Spinal cord (tissue), 10 donors: ENCODE results near the gene SLC17A6. TPM values are rescaled to one million over a fixed set of nuclear protein-coding genes. Genes with fewer than 3 reads are reported as not detected.
A peak's percentile ranks its signal among the peaks of the same experiment; 100 is the strongest.

Experiments
- DNase-seq, 6 donors: peaks; one replicate each; pipeline versions ENCODE4 v3.0.0 to v3.0.0-alpha.2; 2013 to 2015; ENCODE audit warnings: low spot score in 6 of 6, low read depth in 4 of 6
- H3K27ac ChIP-seq: one replicate; pipeline ENCODE4 v1.5.1; 2013; ENCODE audit warnings: low read depth, low read length, control low read depth
- H3K27me3 ChIP-seq: one replicate; pipeline ENCODE4 v1.6.1; 2013; ENCODE audit warnings: low read length; ENCODE audit not compliant: control insufficient read depth, insufficient read depth
- H3K36me3 ChIP-seq: one replicate; pipeline ENCODE4 v1.6.1; 2013; ENCODE audit warnings: low read length; ENCODE audit not compliant: control insufficient read depth, insufficient read depth
- H3K4me1 ChIP-seq: one replicate; pipeline ENCODE4 v1.6.1; 2013; ENCODE audit warnings: low read length; ENCODE audit not compliant: control insufficient read depth, insufficient read depth
- H3K4me3 ChIP-seq: one replicate; pipeline ENCODE4 v1.5.1; 2013; ENCODE audit warnings: low read depth, low read length, control low read depth
- H3K9me3 ChIP-seq: one replicate; pipeline ENCODE4 v1.6.1; 2013; ENCODE audit warnings: low read length; ENCODE audit not compliant: control insufficient read depth, insufficient read depth
- WGBS: methylation state at CpG from one replicate; pipeline ENCODE4 v1.1.5; 2013; ENCODE audit warnings: missing lambda C conversion rate; ENCODE audit not compliant: insufficient coverage; 5-methylcytosine and 5-hydroxymethylcytosine counted together
- polyA plus RNA-seq, 2 donors: library from polyadenylated mRNA; unstranded; fragments of 120-200 nt; gene quantifications; one replicate each; pipeline ENCODE4 v1.2.1, GENCODE V29; 2013; ENCODE audit not compliant: insufficient read length in 2 of 2
- total RNA-seq, 2 donors: library from RNA; depleted of rRNA in 1 of 2; stranded (reverse); fragments of 120-200 nt in 1 of 2; fragments of >200 nt in 1 of 2; gene quantifications; one replicate each; pipeline versions ENCODE4 v1.2.3 to v1.2.4, GENCODE V29; 2013 to 2014
- donor health status: healthy.

Gene SLC17A6
- total and polyA plus RNA-seq, 4 donors, result 11.2 to 86.9 (median 51.9) TPM

- no CpG with 5 or more reads among the region's 2 CpGs for WGBS
- H3K36me3 ChIP-seq, result no peaks in the 10 kb centered on the region
- H3K4me3 ChIP-seq, result no peak overlapping the region
- DNase-seq, result no peak
- H3K9me3 ChIP-seq, result no peaks in the 10 kb centered on the region
- no peaks in the 10 kb centered on the region for H3K4me1 ChIP-seq
- H3K27me3 ChIP-seq, result no peaks in the 10 kb centered on the region
- H3K27ac ChIP-seq, result no peak overlapping the region
These were observed 21.1 kb downstream of the SLC17A6 start for GRCh38 chr11:22359295-22359694.

- Histone ChIP-seq H3K9me3 (no peaks in the 10 kb centered on the region), H3K36me3 (no peaks in the 10 kb centered on the region), H3K27ac (no peak overlapping the region), H3K4me1 (no peaks in the 10 kb centered on the region), H3K4me3 (no peak overlapping the region), H3K27me3 (no peaks in the 10 kb centered on the region)
- peak in 2 of 6 donors; percentile 41 to 50 for DNase-seq
- WGBS, result 29% methylated on average over 1 of the region's 3 CpGs
These were observed 33.0 kb downstream of the SLC17A6 start for GRCh38 chr11:22371160-22371559.

DNA sequence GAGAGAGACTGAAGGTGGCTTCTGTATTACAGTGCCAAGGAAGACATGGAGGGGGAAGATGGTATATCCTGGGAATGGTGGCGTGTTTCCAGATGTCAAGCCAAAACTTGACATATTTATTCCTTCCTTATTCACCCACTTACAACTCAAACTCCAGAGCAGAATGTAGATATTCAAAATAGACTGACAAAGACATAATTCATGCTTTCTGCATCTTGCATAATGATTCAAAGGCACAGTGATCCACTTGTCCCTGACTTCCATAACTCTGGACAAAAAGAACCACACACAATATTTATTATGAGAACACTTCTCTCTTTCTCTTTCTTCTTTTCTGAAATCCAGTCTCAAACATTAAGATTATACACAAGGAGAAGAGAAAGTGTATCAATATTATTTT lies 48.9 kb downstream of the SLC17A6 start:
- H3K27me3 ChIP-seq, result no peaks in the 10 kb centered on the region
- no peaks in the 10 kb centered on the region for H3K36me3 ChIP-seq
- H3K27ac ChIP-seq, result no peak overlapping the region
- no peaks in the 10 kb centered on the region for H3K9me3 ChIP-seq
- no peak overlapping the region for H3K4me3 ChIP-seq
- H3K4me1 ChIP-seq, result no peaks in the 10 kb centered on the region
- peak in 1 of 6 donors; percentile 4 for DNase-seq
- WGBS, result no CpG with 5 or more reads among the region's 1 CpG

DNA sequence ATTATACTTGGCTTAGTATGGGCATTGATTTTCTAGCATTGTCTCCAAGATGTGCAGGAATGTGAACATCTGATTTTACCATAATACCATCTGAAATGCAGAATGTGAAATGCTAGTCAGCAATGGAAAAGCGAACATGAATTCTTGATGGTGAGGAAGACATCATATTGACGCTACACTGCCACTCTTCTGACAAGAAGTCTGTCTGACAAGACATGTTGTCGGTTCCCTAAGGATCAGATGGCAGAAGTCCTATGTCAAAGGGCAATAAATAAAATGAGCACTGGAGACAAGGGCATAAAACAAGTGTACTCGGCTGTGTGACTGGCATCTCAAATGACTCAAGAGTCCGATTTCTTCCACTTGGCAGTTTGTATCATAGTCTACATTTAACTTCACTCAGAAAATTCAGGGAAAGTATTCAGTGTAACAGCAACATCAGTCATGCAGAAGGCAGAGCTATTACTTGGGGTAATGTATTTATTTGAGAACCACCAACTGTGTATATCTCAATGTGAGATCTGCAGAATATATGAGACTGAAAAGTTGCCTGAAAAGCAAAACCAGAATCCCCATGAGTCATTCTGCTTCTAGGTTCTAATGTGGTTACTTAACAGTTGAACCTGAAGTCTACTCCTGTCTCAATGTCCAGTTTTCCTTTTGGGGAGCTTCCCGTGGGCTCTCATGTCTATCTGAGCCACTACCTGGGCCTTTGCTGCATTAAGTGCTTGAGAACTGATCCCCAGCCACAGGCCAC lies 51.5 kb downstream of the SLC17A6 start:
- DNase-seq, result no peak
- Histone ChIP-seq H3K4me3 (no peak overlapping the region), H3K27ac (no peak overlapping the region), H3K4me1 (no peaks in the 10 kb centered on the region), H3K27me3 (no peaks in the 10 kb centered on the region), H3K36me3 (no peaks in the 10 kb centered on the region), H3K9me3 (no peaks in the 10 kb centered on the region)
- 84% methylated on average over 5 of the region's 6 CpGs for WGBS

GRCh38 chr11:22390283-22390655 lies 52.1 kb downstream of the SLC17A6 start:
- H3K4me1 ChIP-seq, result no peaks in the 10 kb centered on the region
- no peaks in the 10 kb centered on the region for H3K27me3 ChIP-seq
- H3K36me3 ChIP-seq, result no peaks in the 10 kb centered on the region
- no peak overlapping the region for H3K27ac ChIP-seq
- H3K4me3 ChIP-seq, result no peak overlapping the region
- no peak for DNase-seq
- H3K9me3 ChIP-seq, result no peaks in the 10 kb centered on the region
- 88% methylated on average over 5 of the region's 5 CpGs for WGBS

GRCh38 chr11:22392561-22392960 lies 54.4 kb downstream of the SLC17A6 start:
- Histone ChIP-seq H3K27me3 (no peaks in the 10 kb centered on the region), H3K4me1 (no peaks in the 10 kb centered on the region), H3K36me3 (no peaks in the 10 kb centered on the region), H3K27ac (no peak overlapping the region), H3K4me3 (no peak overlapping the region), H3K9me3 (no peaks in the 10 kb centered on the region)
- no peak for DNase-seq

- DNase-seq, result no peak
- no peaks in the 10 kb centered on the region for H3K4me1 ChIP-seq
- WGBS, result no CpG with 5 or more reads among the region's 3 CpGs
- H3K4me3 ChIP-seq, result no peak overlapping the region
- H3K27ac ChIP-seq, result no peak overlapping the region
- peaks cover 1% of the 10 kb centered on the region for H3K9me3 ChIP-seq
- no peaks in the 10 kb centered on the region for H3K36me3 ChIP-seq
- H3K27me3 ChIP-seq, result no peaks in the 10 kb centered on the region
These were observed 67.2 kb downstream of the SLC17A6 start for GRCh38 chr11:22405377-22405776.

- H3K27me3 ChIP-seq, result no peaks in the 10 kb centered on the region
- H3K4me3 ChIP-seq, result no peak overlapping the region
- peaks cover 1% of the 10 kb centered on the region for H3K9me3 ChIP-seq
- WGBS, result no CpG with 5 or more reads among the region's 1 CpG
- DNase-seq, result peak in 1 of 6 donors; percentile 39
- H3K4me1 ChIP-seq, result no peaks in the 10 kb centered on the region
- H3K36me3 ChIP-seq, result no peaks in the 10 kb centered on the region
- no peak overlapping the region for H3K27ac ChIP-seq
These were observed 69.1 kb downstream of the SLC17A6 start for GRCh38 chr11:22407267-22407666.

GRCh38 chr11:22407921-22408320 lies 69.7 kb downstream of the SLC17A6 start:
- no peaks in the 10 kb centered on the region for H3K36me3 ChIP-seq
- peak in 2 of 6 donors; percentile 31 to 39 for DNase-seq
- peaks cover 1% of the 10 kb centered on the region for H3K9me3 ChIP-seq
- H3K4me3 ChIP-seq, result no peak overlapping the region
- no peaks in the 10 kb centered on the region for H3K4me1 ChIP-seq
- no peak overlapping the region for H3K27ac ChIP-seq
- 36% methylated on average over 2 of the region's 2 CpGs for WGBS
- no peaks in the 10 kb centered on the region for H3K27me3 ChIP-seq

GRCh38 chr11:22415476-22415875 lies 77.3 kb downstream of the SLC17A6 start:
- no peaks in the 10 kb centered on the region for H3K4me1 ChIP-seq
- H3K27ac ChIP-seq, result no peak overlapping the region
- no peaks in the 10 kb centered on the region for H3K36me3 ChIP-seq
- no peaks in the 10 kb centered on the region for H3K27me3 ChIP-seq
- no CpG with 5 or more reads among the region's 4 CpGs for WGBS
- no peak overlapping the region for H3K4me3 ChIP-seq
- no peak for DNase-seq
- H3K9me3 ChIP-seq, result no peaks in the 10 kb centered on the region
